Measurements from ENCODE around the gene THSD8. TPM values are rescaled to one million over a fixed set of nuclear protein-coding genes. Genes with fewer than 3 reads are reported as not detected.

THSD8 gene
- total and polyA plus RNA-seq, 10 donors, result 1.1 to 9.1 (median 4.8) TPM; not detected in 3

DNA sequence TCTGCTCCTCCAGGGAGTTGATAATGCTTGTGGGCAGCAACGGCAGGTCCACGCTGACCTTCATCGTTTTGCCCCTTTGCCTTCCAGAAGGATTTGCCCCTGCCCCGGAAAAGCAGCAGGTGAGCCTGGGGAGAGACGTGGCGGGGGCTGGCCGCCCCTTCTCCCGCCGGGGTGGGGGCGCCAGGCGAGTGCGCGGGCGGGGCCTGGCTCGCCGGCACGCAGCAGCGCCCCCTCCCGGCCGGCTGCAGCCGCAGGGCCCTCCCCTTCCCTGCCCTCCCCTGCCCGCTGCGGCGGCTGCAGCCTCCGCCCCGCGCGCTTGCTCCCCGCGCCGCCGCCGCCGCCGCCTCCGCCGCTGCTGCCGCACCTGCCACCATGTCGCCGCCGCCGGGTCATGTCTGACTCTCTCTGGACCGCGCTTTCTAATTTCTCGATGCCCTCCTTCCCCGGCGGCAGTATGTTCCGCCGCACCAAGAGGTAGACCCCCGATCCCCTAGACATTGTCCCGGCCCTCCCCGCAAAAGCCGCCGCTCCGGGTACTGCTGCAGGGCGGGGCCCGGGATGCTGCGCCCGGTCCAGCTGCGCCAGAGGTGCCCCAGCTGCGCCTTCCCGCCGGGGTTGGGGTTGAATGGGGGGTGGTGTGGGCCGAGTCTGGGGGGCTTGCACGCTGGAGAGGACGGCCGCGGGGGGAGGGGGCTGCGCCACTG is 36.5 kb downstream of the THSD8 start, which contains the start of gene MAST1:
MAST1 (plus strand) TSS at position 334 of the 704 bp plus-strand sequence; CDS start at position 392, 58 bp downstream.
- intact Hi-C loops (cut with DNase I; ENCODE audit: low total_unique reads), result no loop called here
- no peaks in the 10 kb centered on the region for H3K36me3 ChIP-seq
- 0 to 1% (median 1%) methylated on average over 30 to 69 of the region's 69 CpGs for WGBS, 5 donors
- peaks cover 11 to 100% (median 99%) of the 10 kb centered on the region in 7 donors for H3K27me3 ChIP-seq (replicated peaks in 1 of 7)
- H3K4me3 ChIP-seq, result peak within 1 kb of the TSS in 6 of 8 donors; percentile 11 to 63 (median 19)
- TF ChIP-seq, protein P1, sequence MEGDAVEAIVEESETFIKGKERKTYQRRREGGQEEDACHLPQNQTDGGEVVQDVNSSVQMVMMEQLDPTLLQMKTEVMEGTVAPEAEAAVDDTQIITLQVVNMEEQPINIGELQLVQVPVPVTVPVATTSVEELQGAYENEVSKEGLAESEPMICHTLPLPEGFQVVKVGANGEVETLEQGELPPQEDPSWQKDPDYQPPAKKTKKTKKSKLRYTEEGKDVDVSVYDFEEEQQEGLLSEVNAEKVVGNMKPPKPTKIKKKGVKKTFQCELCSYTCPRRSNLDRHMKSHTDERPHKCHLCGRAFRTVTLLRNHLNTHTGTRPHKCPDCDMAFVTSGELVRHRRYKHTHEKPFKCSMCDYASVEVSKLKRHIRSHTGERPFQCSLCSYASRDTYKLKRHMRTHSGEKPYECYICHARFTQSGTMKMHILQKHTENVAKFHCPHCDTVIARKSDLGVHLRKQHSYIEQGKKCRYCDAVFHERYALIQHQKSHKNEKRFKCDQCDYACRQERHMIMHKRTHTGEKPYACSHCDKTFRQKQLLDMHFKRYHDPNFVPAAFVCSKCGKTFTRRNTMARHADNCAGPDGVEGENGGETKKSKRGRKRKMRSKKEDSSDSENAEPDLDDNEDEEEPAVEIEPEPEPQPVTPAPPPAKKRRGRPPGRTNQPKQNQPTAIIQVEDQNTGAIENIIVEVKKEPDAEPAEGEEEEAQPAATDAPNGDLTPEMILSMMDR (IDR thresholded peaks at IDR 0.05 in 8 of 11, conservative IDR thresholded peaks at IDR 0.05 in 3 of 11), result peak in 6 of 11 experiments; percentile 24 to 72 (median 56)
- no peak for TF ChIP-seq POLR2AphosphoS5 (IDR thresholded peaks at IDR 0.05)
- no peak within 1 kb of the TSS for H3K27ac ChIP-seq
- peaks cover 0 to 62% (median 32%) of the 10 kb centered on the region in 6 donors for H3K4me1 ChIP-seq
- DNase-seq, result peak; percentile 80
- peaks cover 0 to 10% (median 0%) of the 10 kb centered on the region in 8 donors for H3K9me3 ChIP-seq

DNA sequence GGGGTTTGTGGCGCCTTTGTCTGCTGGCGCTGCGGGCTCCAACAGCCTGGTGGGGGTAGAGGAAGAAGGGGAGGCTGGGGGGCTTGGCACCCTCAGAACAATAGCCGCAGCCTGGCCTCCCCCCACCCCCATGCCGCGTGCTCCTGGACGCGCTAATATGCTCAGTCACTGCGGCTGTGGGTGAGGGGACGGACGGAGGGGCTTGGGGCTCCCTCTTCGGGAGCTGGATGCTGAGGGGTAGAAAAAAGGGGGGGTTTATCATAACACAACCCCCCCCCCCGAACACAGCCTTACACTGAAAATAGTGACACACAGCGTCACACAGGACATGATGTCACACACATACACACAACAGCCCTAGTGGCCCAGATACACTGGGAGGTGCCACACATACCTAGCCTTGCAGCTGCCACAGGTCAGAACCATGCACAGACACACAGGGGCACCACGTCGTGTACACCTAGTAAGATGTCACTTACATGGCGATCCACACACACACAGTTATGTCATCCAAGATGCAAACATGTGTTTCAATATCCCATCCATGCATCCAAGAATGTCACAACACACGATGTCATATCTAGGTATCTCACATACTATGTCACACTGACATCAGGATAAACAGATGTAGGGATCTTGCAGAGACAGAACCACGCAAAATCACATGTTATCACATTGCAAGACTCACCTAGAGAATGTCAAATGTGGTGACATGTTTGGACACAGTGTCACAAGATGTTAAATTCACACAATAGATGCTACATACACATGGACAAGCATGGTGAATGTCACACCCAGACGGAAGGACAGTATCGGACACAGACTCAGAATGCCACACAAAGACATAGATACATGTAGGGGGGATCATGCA is 37.3 kb downstream of the THSD8 start:
- peaks cover 0 to 54% (median 26%) of the 10 kb centered on the region in 6 donors for H3K4me1 ChIP-seq
- peak overlapping the region in 5 of 8 donors; percentile 13 to 63 (median 25) for H3K4me3 ChIP-seq
- TF ChIP-seq, protein P1 (IDR thresholded peaks at IDR 0.05 in 8 of 11, conservative IDR thresholded peaks at IDR 0.05 in 3 of 11), result no peak
- TF ChIP-seq POLR2AphosphoS5 (IDR thresholded peaks at IDR 0.05), result no peak
- no peak for TF ChIP-seq POLR2A (IDR thresholded peaks at IDR 0.05)
- WGBS, 5 donors, result 23 to 33% (median 25%) methylated on average over 14 to 21 of the region's 21 CpGs
- no peaks in the 10 kb centered on the region for H3K36me3 ChIP-seq
- intact Hi-C loops (cut with DNase I; ENCODE audit: low total_unique reads), result no loop called here
- no peak overlapping the region for H3K27ac ChIP-seq
- DNase-seq, result no peak
- H3K9me3 ChIP-seq, result peaks cover 0 to 10% (median 0%) of the 10 kb centered on the region in 8 donors
- peaks cover 9 to 100% (median 97%) of the 10 kb centered on the region in 7 donors for H3K27me3 ChIP-seq (replicated peaks in 1 of 7)

DNA sequence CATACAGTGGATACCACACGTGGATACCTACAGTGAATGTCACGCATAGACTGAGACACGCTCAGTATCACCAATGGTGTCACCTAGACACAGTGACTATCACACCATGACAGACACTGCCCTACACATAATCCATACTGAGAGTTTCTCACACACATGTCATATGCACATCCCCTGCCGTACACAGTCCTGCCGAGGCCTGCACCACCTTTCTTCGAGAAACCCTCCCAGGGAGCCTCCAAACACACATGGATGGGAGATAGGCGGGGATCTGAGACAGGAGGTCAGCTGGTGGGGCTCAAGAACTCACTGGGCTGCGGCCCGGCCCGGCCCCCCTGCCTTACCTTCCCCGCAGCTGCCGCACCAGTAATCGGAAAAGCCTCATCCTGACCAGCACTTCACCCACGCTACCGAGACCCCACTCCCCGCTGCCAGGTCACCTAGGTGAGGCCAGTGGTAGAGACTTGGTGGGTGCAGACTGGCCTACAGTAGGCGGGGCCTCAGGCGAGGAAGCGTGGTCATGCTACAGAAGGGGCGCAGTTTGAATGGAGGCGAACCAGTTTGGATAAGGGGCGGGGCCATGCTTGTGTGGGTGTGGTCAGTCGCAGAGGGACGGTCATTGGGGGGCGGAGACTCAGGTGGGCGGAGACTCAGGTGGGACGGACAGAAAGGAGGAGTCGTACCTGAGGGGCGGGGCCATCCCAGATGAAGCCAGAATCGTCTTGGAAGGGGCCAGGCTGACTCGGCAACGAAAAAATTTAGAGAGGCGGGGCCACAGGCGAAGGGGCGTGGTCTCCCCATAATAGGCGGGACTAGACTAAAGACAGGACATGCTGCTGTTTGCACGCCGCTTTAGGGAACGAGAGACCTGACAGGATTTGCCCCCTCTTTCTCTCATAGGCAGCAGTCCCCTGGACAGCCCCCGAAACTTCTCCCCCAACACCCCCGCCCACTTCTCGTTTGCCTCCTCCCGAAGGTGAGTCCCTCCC is 38.5 kb downstream of the THSD8 start:
- Histone ChIP-seq H3K4me3 (peak overlapping the region in 4 of 8 donors; percentile 2 to 53 (median 8)), H3K27ac (no peak overlapping the region), H3K9me3 (peaks cover 0 to 6% (median 0%) of the 10 kb centered on the region in 8 donors), H3K27me3 (replicated peaks in 1 of 7) (peaks cover 9 to 100% (median 91%) of the 10 kb centered on the region in 7 donors), H3K36me3 (no peaks in the 10 kb centered on the region), H3K4me1 (peaks cover 0 to 42% (median 20%) of the 10 kb centered on the region in 6 donors)
- intact Hi-C loops (cut with DNase I; ENCODE audit: low total_unique reads), result no loop called here
- no peak for DNase-seq
- WGBS, 5 donors, result 19 to 34% (median 28%) methylated on average over 33 to 43 of the region's 43 CpGs
- TF ChIP-seq POLR2AphosphoS5 (IDR thresholded peaks at IDR 0.05), result no peak
- TF ChIP-seq, protein P1 (IDR thresholded peaks at IDR 0.05 in 8 of 11, conservative IDR thresholded peaks at IDR 0.05 in 3 of 11), result no peak
